BJ (cell line): Measurements from ENCODE around the gene GRIK1. TPM values are rescaled to one million over a fixed set of nuclear protein-coding genes. Genes with fewer than 3 reads are reported as not detected.

Experiments used
- CTCF ChIA-PET: fragments of 350-600 bp; formaldehyde crosslinking; extraction: SDS; loops from one replicate; lab custom pipeline; 2021; ENCODE audit warnings: antibody characterized with exemption, inconsistent platforms; lab: Yijun Ruan, JAX
- POLR2A ChIA-PET: fragments of 300-600 bp; sonication (Branson Sonifier 250); formaldehyde crosslinking; extraction: SDS; loops from one replicate; lab custom pipeline; 2021; ENCODE audit warnings: antibody characterized with exemption; lab: Charles Lee
- DNase-seq: peaks from one replicate; pipeline ENCODE4 v3.0.0-alpha.2; 2011; ENCODE audit warnings: low read depth
- H3K27me3 ChIP-seq: 2 replicates; pipeline ENCODE4 v1.6.0; 2011; ENCODE audit warnings: low read length; ENCODE audit not compliant: control insufficient read depth, insufficient read depth
- H3K36me3 ChIP-seq: 2 replicates; pipeline ENCODE4 v1.5.1; 2011; ENCODE audit warnings: low read length; ENCODE audit not compliant: control insufficient read depth, insufficient read depth
- H3K4me3 ChIP-seq: 2 replicates; pipeline ENCODE4 v1.5.1; 2011; ENCODE audit warnings: low read depth, mild to moderate bottlenecking, control low read depth, low read length
- polyA plus RNA-seq: library from polyadenylated mRNA; depleted of rRNA; stranded (reverse); fragments of >200 nt; gene quantifications from 2 replicates; pipeline ENCODE4 v1.2.3, GENCODE V29; 2011
- TF ChIP-seq, protein P1 (sequence below): IDR thresholded peaks from 2 replicates; pipeline ENCODE4 v1.5.1; 2011; ENCODE audit warnings: low read depth, mild to moderate bottlenecking, control low read depth, inconsistent platforms, low read length, moderate library complexity; ENCODE audit not compliant: insufficient read depth

The GRIK1 gene
- polyA plus RNA-seq, 1 experiment = 0.04 TPM

DNA sequence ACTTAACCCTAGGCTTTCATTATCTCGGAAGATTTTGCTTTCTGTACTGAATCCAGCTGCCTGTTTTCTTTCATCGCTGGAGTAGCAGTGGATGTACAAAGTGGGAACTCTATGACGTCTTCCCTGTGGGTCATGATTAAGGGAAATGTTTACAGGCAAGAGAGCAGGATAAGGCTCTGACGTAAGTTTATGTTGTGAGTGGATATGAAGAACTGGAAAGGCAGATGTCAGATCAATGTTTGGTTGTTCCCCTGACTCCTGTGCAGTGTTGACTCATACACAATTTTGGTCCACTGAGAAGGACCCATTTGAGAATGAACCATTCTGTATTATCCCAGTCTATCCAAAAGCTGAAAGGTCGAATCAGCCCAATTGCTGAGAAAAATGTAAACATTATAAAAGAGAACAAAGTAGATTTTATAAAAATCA lies 292.4 kb downstream of the GRIK1 start:
- Histone ChIP-seq H3K27me3 (no peaks in the 10 kb centered on the region), H3K36me3 (no peaks in the 10 kb centered on the region), H3K4me3 (no peak overlapping the region)
- POLR2A ChIA-PET = no interaction called here
- CTCF ChIA-PET = no interaction called here
- TF ChIP-seq, protein P1, sequence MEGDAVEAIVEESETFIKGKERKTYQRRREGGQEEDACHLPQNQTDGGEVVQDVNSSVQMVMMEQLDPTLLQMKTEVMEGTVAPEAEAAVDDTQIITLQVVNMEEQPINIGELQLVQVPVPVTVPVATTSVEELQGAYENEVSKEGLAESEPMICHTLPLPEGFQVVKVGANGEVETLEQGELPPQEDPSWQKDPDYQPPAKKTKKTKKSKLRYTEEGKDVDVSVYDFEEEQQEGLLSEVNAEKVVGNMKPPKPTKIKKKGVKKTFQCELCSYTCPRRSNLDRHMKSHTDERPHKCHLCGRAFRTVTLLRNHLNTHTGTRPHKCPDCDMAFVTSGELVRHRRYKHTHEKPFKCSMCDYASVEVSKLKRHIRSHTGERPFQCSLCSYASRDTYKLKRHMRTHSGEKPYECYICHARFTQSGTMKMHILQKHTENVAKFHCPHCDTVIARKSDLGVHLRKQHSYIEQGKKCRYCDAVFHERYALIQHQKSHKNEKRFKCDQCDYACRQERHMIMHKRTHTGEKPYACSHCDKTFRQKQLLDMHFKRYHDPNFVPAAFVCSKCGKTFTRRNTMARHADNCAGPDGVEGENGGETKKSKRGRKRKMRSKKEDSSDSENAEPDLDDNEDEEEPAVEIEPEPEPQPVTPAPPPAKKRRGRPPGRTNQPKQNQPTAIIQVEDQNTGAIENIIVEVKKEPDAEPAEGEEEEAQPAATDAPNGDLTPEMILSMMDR = no peak
- no peak for DNase-seq

DNA sequence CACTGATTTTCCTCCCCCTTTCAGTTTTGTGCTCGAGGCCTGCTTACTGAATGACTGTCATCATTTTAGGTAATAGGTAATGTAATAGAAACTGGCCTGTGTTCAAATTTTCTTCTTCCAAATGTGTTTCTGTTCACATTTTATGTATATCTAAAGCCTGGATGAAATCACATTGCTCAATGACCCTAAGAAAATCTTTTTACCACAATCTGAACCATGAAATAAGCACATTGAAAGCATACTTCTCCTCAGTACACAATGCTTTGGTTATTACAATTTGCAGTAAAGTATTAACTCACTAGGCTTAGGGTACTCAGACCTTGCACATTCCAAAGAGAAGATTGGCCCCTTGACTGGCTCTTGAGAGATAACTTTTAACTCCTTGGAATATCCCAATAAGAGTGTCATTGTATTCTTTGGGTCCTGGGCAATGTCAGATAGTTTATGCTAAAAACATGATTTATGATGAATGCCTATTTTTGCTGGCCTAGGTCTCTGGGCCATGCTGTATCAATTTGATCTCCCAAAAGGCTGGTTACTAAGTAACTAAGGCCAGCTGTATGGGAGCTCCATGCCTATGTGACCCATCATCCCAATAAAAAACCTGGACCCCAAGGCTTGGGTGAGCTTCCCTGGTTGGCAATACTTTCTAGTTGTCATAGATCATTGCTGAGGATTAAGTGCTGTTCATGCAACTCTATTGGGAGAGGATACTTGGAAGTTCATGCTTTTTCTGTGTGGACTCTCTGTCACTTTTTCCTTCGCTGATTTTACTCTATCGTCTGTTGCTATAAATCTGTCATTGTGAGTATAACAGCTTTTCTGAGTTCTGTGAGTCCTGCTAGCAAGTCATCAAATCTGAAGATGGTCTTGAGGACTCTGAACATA lies 293.9 kb downstream of the GRIK1 start:
- TF ChIP-seq, protein P1 = no peak
- ChIA-PET CTCF (interaction anchor here (0.6 to 0.9 kb wide), 2 partner anchors 13 to 67 kb away, joined by 3 read pairs; no protein-coding TSS in a partner anchor), POLR2A (interaction anchor here (0.6 kb wide), 1 partner anchor 14 kb away, joined by 4 read pairs; no protein-coding TSS in a partner anchor)
- Histone ChIP-seq H3K27me3 (no peaks in the 10 kb centered on the region), H3K4me3 (no peak overlapping the region), H3K36me3 (no peaks in the 10 kb centered on the region)
- no peak for DNase-seq

DNA sequence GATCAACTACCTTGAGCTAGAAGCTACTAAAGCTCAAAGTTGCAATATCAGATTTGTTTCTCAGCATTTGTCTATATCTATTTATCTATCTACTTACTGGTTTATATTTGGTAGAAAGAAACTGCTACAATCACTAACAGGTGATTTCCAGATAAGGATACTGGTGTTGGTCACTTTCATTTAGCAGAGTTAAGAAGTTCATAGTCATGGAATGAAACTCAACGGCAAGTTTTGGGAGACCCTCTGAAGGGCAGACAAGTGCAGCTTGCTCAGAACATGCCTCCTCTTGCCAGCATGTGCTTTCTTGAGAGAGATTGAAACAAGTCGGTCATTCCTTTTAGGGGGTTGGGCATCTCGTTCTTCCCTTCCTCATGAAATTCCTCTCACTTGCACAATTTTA lies 296.5 kb downstream of the GRIK1 start:
- DNase-seq = no peak
- TF ChIP-seq, protein P1 = no peak
- POLR2A ChIA-PET = no interaction called here
- CTCF ChIA-PET = interaction anchor here (0.7 kb wide), 1 partner anchor 11 kb away, joined by 3 read pairs; no protein-coding TSS in a partner anchor
- Histone ChIP-seq H3K36me3 (no peaks in the 10 kb centered on the region), H3K27me3 (no peaks in the 10 kb centered on the region), H3K4me3 (no peak overlapping the region)

DNA sequence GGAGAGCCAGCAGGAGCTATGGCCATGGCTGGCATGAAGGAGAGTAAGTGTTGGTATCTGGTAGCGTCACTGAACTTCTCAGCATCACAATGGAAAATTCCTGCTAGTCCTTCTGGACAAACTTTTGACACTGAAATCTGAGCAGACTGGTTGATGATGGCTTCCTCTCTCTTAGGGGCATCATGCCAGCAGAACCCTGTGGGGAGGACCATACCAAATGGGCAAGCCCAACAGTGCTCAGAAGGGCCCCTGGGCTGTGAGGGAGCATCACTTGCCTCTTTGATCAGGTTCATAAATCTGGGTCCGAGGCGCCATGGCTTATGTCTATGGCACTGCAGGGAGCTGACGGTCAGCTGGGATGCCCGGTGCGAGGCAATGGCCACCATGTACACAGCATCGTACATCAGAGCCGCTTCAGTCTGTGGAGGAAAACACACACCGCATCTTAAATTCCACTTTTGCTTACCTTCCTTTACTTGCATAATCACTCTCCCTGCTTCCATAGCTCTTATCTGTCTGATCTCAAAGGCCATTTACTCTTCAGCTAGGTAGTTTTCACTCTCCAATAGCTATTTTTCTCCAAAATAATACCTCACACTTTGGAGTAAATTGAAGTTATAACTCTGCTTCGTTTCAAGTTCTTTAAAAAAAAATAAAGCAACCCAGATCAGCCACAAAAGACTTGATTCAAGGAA lies 297.1 kb downstream of the GRIK1 start:
- TF ChIP-seq, protein P1 = no peak
- no peak for DNase-seq
- Histone ChIP-seq H3K4me3 (no peak overlapping the region), H3K27me3 (no peaks in the 10 kb centered on the region), H3K36me3 (no peaks in the 10 kb centered on the region)
- ChIA-PET CTCF (interaction anchor here (0.7 to 1.1 kb wide), 2 partner anchors 9 to 11 kb away, joined by 3 to 4 read pairs; no protein-coding TSS in a partner anchor), POLR2A (no interaction called here)
